Stimulated activated CD4-positive, alpha-beta T cell treated with anti-CD3 and anti-CD28 coated beads, Interleukin-12 subunit alpha, Interleukin-12 subunit beta, amount 100 ng/mL, for 24 hours (primary cell): ENCODE measurements around the gene TSPY1.
"Not testable (repeated sequence)": the region's sequence is repeated elsewhere in the genome, so short reads cannot be mapped to it uniquely, and the experiment has no call there.

Experiments
- DNase-seq, 2 experiments: peaks; one replicate each; pipeline ENCODE4 v3.0.0-alpha.2; 2020; ENCODE audit warnings: low read depth in 2 of 2

Gene TSPY1, protein sequence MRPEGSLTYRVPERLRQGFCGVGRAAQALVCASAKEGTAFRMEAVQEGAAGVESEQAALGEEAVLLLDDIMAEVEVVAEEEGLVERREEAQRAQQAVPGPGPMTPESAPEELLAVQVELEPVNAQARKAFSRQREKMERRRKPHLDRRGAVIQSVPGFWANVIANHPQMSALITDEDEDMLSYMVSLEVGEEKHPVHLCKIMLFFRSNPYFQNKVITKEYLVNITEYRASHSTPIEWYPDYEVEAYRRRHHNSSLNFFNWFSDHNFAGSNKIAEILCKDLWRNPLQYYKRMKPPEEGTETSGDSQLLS

DNA sequence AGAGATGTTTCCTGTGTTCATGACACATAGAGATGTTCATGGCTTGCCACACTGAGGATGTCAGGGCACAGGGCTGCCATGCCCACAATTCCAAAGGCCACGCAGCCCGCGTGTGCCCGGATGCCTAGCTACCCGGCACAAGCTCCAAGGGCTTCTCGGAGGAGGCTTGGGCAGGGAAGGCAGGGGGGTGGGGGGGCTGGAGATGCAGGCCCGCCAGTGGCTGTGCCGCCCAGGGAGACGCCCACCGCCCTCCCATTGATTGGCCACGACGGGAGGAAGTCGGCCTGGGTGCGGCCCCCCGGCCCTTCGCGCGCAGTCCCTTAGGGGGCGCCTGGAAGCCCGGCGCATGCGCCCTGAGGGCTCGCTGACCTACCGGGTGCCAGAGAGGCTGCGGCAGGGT, at the start of gene TSPY1:
Gene TSPY1, plus strand, starts transcription at position 301 of the 400 bp plus-strand sequence. Its CDS starts 46 bp downstream, at position 347.
- DNase-seq: not testable (repeated sequence)

DNA sequence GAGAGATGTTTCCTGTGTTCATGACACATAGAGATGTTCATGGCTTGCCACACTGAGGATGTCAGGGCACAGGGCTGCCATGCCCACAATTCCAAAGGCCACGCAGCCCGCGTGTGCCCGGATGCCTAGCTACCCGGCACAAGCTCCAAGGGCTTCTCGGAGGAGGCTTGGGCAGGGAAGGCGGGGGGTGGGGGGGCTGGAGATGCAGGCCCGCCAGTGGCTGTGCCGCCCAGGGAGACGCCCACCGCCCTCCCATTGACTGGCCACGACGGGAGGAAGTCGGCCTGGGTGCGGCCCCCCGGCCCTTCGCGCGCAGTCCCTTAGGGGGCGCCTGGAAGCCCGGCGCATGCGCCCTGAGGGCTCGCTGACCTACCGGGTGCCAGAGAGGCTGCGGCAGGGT, 20.2 kb downstream of the TSPY1 start, which contains the start of gene TSPY9:
Gene TSPY9, plus strand, starts transcription at position 301 of the 400 bp plus-strand sequence. Its CDS starts 46 bp downstream, at position 347.
- DNase-seq: not testable (repeated sequence)

DNA sequence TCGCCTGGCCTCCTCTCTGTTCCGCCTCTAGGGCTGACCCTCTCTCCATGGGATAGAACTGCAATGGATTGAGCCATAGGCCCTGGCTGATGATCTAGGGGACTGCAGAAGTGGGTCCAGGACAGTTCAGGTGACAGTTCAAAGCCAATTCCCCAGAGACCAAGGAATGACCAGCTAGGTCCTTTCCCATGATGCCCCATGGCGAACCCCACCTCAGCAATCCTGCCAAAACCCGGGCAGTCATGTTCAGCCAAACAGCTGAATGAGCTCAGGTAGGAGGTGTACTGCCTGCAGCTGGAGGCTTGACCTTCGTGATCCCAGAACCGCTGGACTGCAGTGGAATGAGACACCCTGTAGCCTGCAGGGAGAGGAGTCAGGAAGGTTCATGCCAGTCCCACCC, 37.6 kb downstream of the TSPY1 start:
- not testable (repeated sequence) for DNase-seq

DNA sequence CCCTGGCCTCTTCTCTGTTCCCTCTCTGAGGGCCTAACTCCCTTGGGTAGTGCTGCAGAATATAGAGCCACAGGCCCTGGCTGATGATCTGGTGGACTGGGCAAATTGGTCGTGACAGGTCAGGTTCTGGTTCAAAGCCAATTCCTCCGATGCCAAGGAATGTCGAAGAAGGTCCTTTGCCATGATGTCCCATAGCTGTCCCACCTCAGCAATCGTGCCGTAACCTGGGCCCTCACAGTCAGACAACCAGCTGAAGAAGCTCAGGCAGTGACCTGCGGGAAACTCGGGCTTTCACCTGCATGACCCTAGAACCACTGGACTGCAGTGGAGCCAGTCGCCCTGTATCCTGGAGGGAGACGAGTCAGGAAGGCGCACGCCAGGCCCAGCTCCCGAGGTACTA, 49.5 kb downstream of the TSPY1 start:
- not testable (repeated sequence) for DNase-seq
